Measurements from ENCODE around the gene FANK1. TPM values are rescaled to one million over a fixed set of nuclear protein-coding genes. Genes with fewer than 3 reads are reported as not detected.
A peak's percentile ranks its signal among the peaks of the same experiment; 100 is the strongest.

Gene FANK1
- total and polyA plus RNA-seq, 11 donors, result 0.33 to 1.8 (median 0.44) TPM; not detected in 3

DNA sequence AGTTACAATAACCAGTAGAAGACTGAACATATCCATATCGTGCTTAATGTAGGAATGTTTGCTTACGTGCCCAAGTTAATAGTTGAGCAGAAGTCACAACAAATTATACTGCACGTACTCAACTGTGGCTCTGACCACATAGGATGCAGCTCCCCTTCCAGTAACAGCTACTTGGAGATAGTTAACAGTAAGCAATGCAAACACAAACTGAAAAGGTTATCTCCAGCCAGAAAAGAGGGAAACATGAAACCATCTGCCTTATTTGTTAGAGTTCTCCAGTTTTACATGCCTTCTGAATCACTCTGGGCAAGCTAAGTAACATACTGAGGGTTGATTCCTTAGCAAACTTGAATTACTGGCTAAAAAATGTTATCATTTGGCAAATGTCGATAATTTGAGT lies 25.0 kb upstream of the FANK1 start:
- peaks cover 0 to 36% (median 14%) of the 10 kb centered on the region in 9 donors for H3K36me3 ChIP-seq
- no peak overlapping the region for H3K27ac ChIP-seq
- no peak for TF ChIP-seq POLR2A (IDR thresholded peaks at IDR 0.05)
- TF ChIP-seq, protein P1, sequence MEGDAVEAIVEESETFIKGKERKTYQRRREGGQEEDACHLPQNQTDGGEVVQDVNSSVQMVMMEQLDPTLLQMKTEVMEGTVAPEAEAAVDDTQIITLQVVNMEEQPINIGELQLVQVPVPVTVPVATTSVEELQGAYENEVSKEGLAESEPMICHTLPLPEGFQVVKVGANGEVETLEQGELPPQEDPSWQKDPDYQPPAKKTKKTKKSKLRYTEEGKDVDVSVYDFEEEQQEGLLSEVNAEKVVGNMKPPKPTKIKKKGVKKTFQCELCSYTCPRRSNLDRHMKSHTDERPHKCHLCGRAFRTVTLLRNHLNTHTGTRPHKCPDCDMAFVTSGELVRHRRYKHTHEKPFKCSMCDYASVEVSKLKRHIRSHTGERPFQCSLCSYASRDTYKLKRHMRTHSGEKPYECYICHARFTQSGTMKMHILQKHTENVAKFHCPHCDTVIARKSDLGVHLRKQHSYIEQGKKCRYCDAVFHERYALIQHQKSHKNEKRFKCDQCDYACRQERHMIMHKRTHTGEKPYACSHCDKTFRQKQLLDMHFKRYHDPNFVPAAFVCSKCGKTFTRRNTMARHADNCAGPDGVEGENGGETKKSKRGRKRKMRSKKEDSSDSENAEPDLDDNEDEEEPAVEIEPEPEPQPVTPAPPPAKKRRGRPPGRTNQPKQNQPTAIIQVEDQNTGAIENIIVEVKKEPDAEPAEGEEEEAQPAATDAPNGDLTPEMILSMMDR (IDR thresholded peaks at IDR 0.05), result no peak
- H3K9me3 ChIP-seq, result peaks cover 0 to 10% (median 6%) of the 10 kb centered on the region in 12 donors
- H3K27me3 ChIP-seq, result no peaks in the 10 kb centered on the region
- no peak overlapping the region for H3K4me3 ChIP-seq
- intact Hi-C loops (cut with DNase I), result loop anchor here in 2 of 10 donors (5.0 to 10.0 kb wide), 2 partner anchors 631 to 633 kb away; no protein-coding TSS in a partner anchor
- DNase-seq (no peak), ATAC-seq (no peak)
- peaks cover 0 to 5% (median 0%) of the 10 kb centered on the region in 12 donors for H3K4me1 ChIP-seq
- WGBS, 4 donors, result 81 to 90% (median 87%) methylated on average over 4 of the region's 4 CpGs

GRCh38 chr10:125878957-125879835 lies 17.2 kb upstream of the FANK1 start:
- peak overlapping the region in 6 of 12 donors; percentile 10 to 36 (median 27) for H3K4me3 ChIP-seq
- intact Hi-C loops (cut with DNase I), result loop anchor here in 1 of 10 donors (10.0 kb wide), 1 partner anchor 626 kb away; no protein-coding TSS in a partner anchor
- peaks cover 0 to 33% (median 4%) of the 10 kb centered on the region in 12 donors for H3K4me1 ChIP-seq
- peak overlapping the region in 1 of 12 donors; percentile 6 for H3K27ac ChIP-seq
- TF ChIP-seq, protein P1 (IDR thresholded peaks at IDR 0.05), result no peak
- no peak for TF ChIP-seq POLR2A (IDR thresholded peaks at IDR 0.05)
- H3K36me3 ChIP-seq, result peaks cover 0 to 45% (median 13%) of the 10 kb centered on the region in 9 donors
- no peak for DNase-seq
- peaks cover 0 to 17% (median 13%) of the 10 kb centered on the region in 12 donors for H3K9me3 ChIP-seq
- ATAC-seq, result no peak
- no peaks in the 10 kb centered on the region for H3K27me3 ChIP-seq
- 88 to 95% (median 89%) methylated on average over 11 of the region's 11 CpGs for WGBS, 4 donors

- ATAC-seq (peak in 2 of 4 donors; percentile 44 to 49), DNase-seq (no peak)
- Histone ChIP-seq H3K27me3 (no peaks in the 10 kb centered on the region), H3K4me1 (peaks cover 0 to 33% (median 4%) of the 10 kb centered on the region in 12 donors), H3K4me3 (peak overlapping the region in 9 of 12 donors; percentile 8 to 36 (median 24)), H3K27ac (peak overlapping the region in 11 of 12 donors; percentile 2 to 74 (median 53)), H3K36me3 (peaks cover 0 to 39% (median 13%) of the 10 kb centered on the region in 9 donors), H3K9me3 (peaks cover 0 to 15% (median 12%) of the 10 kb centered on the region in 12 donors)
- intact Hi-C loops (cut with DNase I), result no loop called here
- TF ChIP-seq, protein P1 (IDR thresholded peaks at IDR 0.05), result no peak
- TF ChIP-seq POLR2A (IDR thresholded peaks at IDR 0.05), result no peak
- 38 to 53% (median 45%) methylated on average over 6 of the region's 6 CpGs for WGBS, 4 donors
Measured at GRCh38 chr10:125880719-125881118, 15.6 kb upstream of the FANK1 start.

DNA sequence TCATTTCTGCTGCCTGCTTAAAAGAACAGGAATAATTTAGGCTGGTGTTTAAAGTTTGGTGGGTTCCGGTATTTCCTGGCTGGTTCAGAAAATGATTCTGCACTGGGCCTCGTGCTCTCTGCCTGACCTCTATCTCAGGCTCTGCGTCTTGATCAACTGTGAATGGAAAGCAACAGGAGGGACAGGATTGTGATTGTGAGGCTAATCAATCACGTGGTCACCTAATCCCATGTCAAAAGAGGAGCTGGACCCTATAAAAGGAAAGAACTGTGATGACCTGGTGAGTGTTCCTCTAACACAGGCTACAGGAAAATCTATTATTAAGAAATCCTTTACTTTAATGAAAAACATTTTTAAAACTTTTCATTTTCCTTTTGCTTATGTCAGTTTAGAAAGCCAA lies 15.2 kb upstream of the FANK1 start, which contains the start of gene DHX32:
Gene DHX32, minus strand, starts transcription at position 101 of the 400 bp plus-strand sequence. CDS start 468 bp downstream, outside the sequence.
- Histone ChIP-seq H3K27ac (peak within 1 kb of the TSS in 11 of 12 donors; percentile 2 to 74 (median 53)), H3K9me3 (peaks cover 0 to 10% (median 7%) of the 10 kb centered on the region in 12 donors), H3K4me1 (peaks cover 0 to 36% (median 4%) of the 10 kb centered on the region in 12 donors), H3K36me3 (peaks cover 0 to 34% (median 13%) of the 10 kb centered on the region in 9 donors), H3K27me3 (no peaks in the 10 kb centered on the region), H3K4me3 (peak within 1 kb of the TSS in 9 of 12 donors; percentile 8 to 36 (median 24))
- ATAC-seq, result peak; percentile 56 to 83 (median 77)
- WGBS, 4 donors, result 41 to 55% (median 43%) methylated on average over 4 of the region's 4 CpGs
- TF ChIP-seq, protein P1 (IDR thresholded peaks at IDR 0.05), result no peak
- TF ChIP-seq POLR2A (IDR thresholded peaks at IDR 0.05), result no peak
- DNase-seq, result no peak
- intact Hi-C loops (cut with DNase I), result no loop called here

Data from heart left ventricle (tissue), 16 donors.